Eye (tissue), 1 donor: ENCODE data around the gene ATG16L2.
"Not testable (repeated sequence)": the region's sequence is repeated elsewhere in the genome, so short reads cannot be mapped to it uniquely, and the experiment has no call there.

Experiments used
- DNase-seq: peaks from one replicate; pipeline ENCODE4 v3.0.0-alpha.2; 2015

ATG16L2 gene

GRCh38 chr11:72850832-72851231 is 36.6 kb downstream of the ATG16L2 start:
- DNase-seq = no peak

- DNase-seq = no peak
Measured at GRCh38 chr11:72851726-72852125, 37.5 kb downstream of the ATG16L2 start.

GRCh38 chr11:72856065-72856464 is 41.9 kb downstream of the ATG16L2 start:
- DNase-seq = no peak

- no peak for DNase-seq
Measured at GRCh38 chr11:72856551-72857345, 42.5 kb downstream of the ATG16L2 start.

- DNase-seq = not testable (repeated sequence)
Measured at GRCh38 chr11:72858267-72858666, 44.1 kb downstream of the ATG16L2 start.

GRCh38 chr11:72859126-72859525 is 44.9 kb downstream of the ATG16L2 start:
- DNase-seq = no peak

GRCh38 chr11:72860010-72860409 is 45.8 kb downstream of the ATG16L2 start:
- DNase-seq = no peak

- DNase-seq = no peak
Measured at GRCh38 chr11:72860592-72860991, 46.4 kb downstream of the ATG16L2 start.

- no peak for DNase-seq
Measured at GRCh38 chr11:72863091-72863490, 48.9 kb downstream of the ATG16L2 start.

GRCh38 chr11:72863916-72864315 is 49.7 kb downstream of the ATG16L2 start:
- DNase-seq = no peak

- DNase-seq = peak; percentile 69
Measured at GRCh38 chr11:72864702-72865655, 50.8 kb downstream of the ATG16L2 start.

GRCh38 chr11:72867970-72868369 is 53.8 kb downstream of the ATG16L2 start:
- no peak for DNase-seq

- DNase-seq = no peak
Measured at GRCh38 chr11:72869831-72870230, 55.6 kb downstream of the ATG16L2 start.

GRCh38 chr11:72871119-72871518 is 56.9 kb downstream of the ATG16L2 start:
- DNase-seq = peak; percentile 15

GRCh38 chr11:72872012-72872411 is 57.8 kb downstream of the ATG16L2 start:
- no peak for DNase-seq

GRCh38 chr11:72875736-72876135 is 61.5 kb downstream of the ATG16L2 start:
- no peak for DNase-seq

GRCh38 chr11:72876147-72876546 is 61.9 kb downstream of the ATG16L2 start:
- no peak for DNase-seq
